ENCODE data around the gene RPL21.
"Not testable (repeated sequence)": the region's sequence is repeated elsewhere in the genome, so short reads cannot be mapped to it uniquely, and the experiment has no call there.

RPL21 gene

GRCh38 chr13:27290715-27291114 lies 39.4 kb downstream of the RPL21 start:
- FAIRE-seq = no peak

GRCh38 chr13:27291967-27292366 lies 40.6 kb downstream of the RPL21 start:
- FAIRE-seq = not testable (repeated sequence)

- FAIRE-seq = no peak
Observed at GRCh38 chr13:27293076-27293691, 41.8 kb downstream of the RPL21 start.

- no peak for FAIRE-seq
Observed at GRCh38 chr13:27293873-27294515, 42.6 kb downstream of the RPL21 start.

GRCh38 chr13:27295096-27295495 lies 43.7 kb downstream of the RPL21 start:
- FAIRE-seq = no peak

- no peak for FAIRE-seq
Observed at GRCh38 chr13:27295660-27296059, 44.3 kb downstream of the RPL21 start.

- no peak for FAIRE-seq
Observed at GRCh38 chr13:27296496-27296895, 45.1 kb downstream of the RPL21 start.

GRCh38 chr13:27298849-27299248 lies 47.5 kb downstream of the RPL21 start:
- FAIRE-seq = no peak

- not testable (repeated sequence) for FAIRE-seq
Observed at GRCh38 chr13:27300406-27300805, 49.0 kb downstream of the RPL21 start.

- FAIRE-seq = no peak
Observed at GRCh38 chr13:27300941-27301586, 49.7 kb downstream of the RPL21 start.

GRCh38 chr13:27302643-27303262 lies 51.4 kb downstream of the RPL21 start:
- FAIRE-seq = no peak

GRCh38 chr13:27304099-27304498 lies 52.7 kb downstream of the RPL21 start:
- no peak for FAIRE-seq

- FAIRE-seq = no peak
Observed at GRCh38 chr13:27304611-27305010, 53.3 kb downstream of the RPL21 start.
